SK-N-SH treated with all-trans-retinoic acid at 6 μM for 48 hours (cell line): Measurements from ENCODE around the gene XRCC3.

ENCODE experiments used
- ATAC-seq: fragments of 200-7000 bp; cut with Tn5 transposase; 3 replicates; pipeline ENCODE4 v1.9.1; 2020; ENCODE audit warnings: mild to moderate bottlenecking, moderate library complexity
- ARNTL ChIP-seq: fragments of 450-650 bp; formaldehyde crosslinking; IDR thresholded peaks from 2 replicates; pipeline ENCODE4 v1.5.0; 2020; ENCODE audit warnings: low read depth, mild to moderate bottlenecking, moderate library complexity, borderline replicate concordance
- BACH2 ChIP-seq: fragments of 250-450 bp; sonication (Bioruptor Pico); IDR thresholded peaks from 2 replicates; pipeline ENCODE4 v1.9.0; 2021; ENCODE audit warnings: mild to moderate bottlenecking, borderline replicate concordance
- CSDC2 ChIP-seq: fragments of 250-450 bp; sonication (Bioruptor Pico); IDR thresholded peaks from 2 replicates; pipeline ENCODE4 v1.5.0; 2020; ENCODE audit warnings: mild to moderate bottlenecking, moderate library complexity
- CSRNP3 ChIP-seq: fragments of 250-450 bp; sonication (Bioruptor Pico); IDR thresholded peaks from 2 replicates; pipeline ENCODE4 v1.5.1; 2021; ENCODE audit warnings: mild to moderate bottlenecking, moderate library complexity
- GLIS3 ChIP-seq: fragments of 250-450 bp; sonication (Bioruptor Pico); IDR thresholded peaks from 2 replicates; pipeline ENCODE4 v1.5.0; 2020; ENCODE audit warnings: mild to moderate bottlenecking, moderate library complexity
- ISL1 ChIP-seq: fragments of 250-450 bp; sonication (Bioruptor Pico); IDR thresholded peaks from 2 replicates; pipeline ENCODE4 v2.1.2; 2022; ENCODE audit warnings: mild to moderate bottlenecking, moderate library complexity
- OSR1 ChIP-seq: fragments of 250-450 bp; sonication (Bioruptor Pico); IDR thresholded peaks from 2 replicates; pipeline ENCODE4 v1.8.0; 2022; ENCODE audit warnings: moderate library complexity, mild to moderate bottlenecking, inconsistent platforms
- POU6F1 ChIP-seq: fragments of 250-450 bp; sonication (Bioruptor Pico); IDR thresholded peaks from 2 replicates; pipeline ENCODE4 v1.8.0; 2021; ENCODE audit warnings: low read depth, mild to moderate bottlenecking, moderate library complexity, borderline replicate concordance
- PPARA ChIP-seq: fragments of 250-450 bp; sonication (Bioruptor Pico); IDR thresholded peaks from 2 replicates; pipeline ENCODE4 v1.5.0; 2020; ENCODE audit warnings: mild to moderate bottlenecking, borderline replicate concordance
- RARB ChIP-seq: fragments of 250-450 bp; sonication (Bioruptor Pico); IDR thresholded peaks from 2 replicates; pipeline ENCODE4 v1.8.0; 2021; ENCODE audit warnings: mild to moderate bottlenecking, moderate library complexity
- SNAI2 ChIP-seq: fragments of 250-450 bp; sonication (Bioruptor Pico); IDR thresholded peaks from 2 replicates; pipeline ENCODE4 v1.5.0; 2020; ENCODE audit warnings: mild to moderate bottlenecking, moderate library complexity
- TCF4 ChIP-seq: fragments of 250-450 bp; sonication (Bioruptor Pico); IDR thresholded peaks from 2 replicates; pipeline ENCODE4 v1.8.0; 2021; ENCODE audit warnings: mild to moderate bottlenecking, moderate library complexity, borderline replicate concordance
- TOX ChIP-seq: fragments of 250-450 bp; sonication (Bioruptor Pico); IDR thresholded peaks from 2 replicates; pipeline ENCODE4 v1.8.0; 2021; ENCODE audit warnings: mild to moderate bottlenecking, moderate library complexity, borderline replicate concordance
- TSHZ2 ChIP-seq: fragments of 250-450 bp; sonication (Bioruptor Pico); IDR thresholded peaks from 2 replicates; pipeline ENCODE4 v1.5.0; 2020; ENCODE audit warnings: mild to moderate bottlenecking, moderate library complexity
- ZC3H10 ChIP-seq: fragments of 250-450 bp; sonication (Bioruptor Pico); IDR thresholded peaks from 2 replicates; pipeline ENCODE4 v1.5.1; 2021; ENCODE audit warnings: mild to moderate bottlenecking, moderate library complexity
- ZFP3 ChIP-seq: fragments of 250-450 bp; sonication (Bioruptor Pico); IDR thresholded peaks from 2 replicates; pipeline ENCODE4 v1.5.0; 2020; ENCODE audit warnings: mild to moderate bottlenecking, moderate library complexity
- ZFP30 ChIP-seq: fragments of 450-650 bp; formaldehyde crosslinking; IDR thresholded peaks from 2 replicates; pipeline ENCODE4 v1.5.0; 2022; ENCODE audit warnings: mild to moderate bottlenecking, moderate library complexity
- ZNF70 ChIP-seq: fragments of 450-650 bp; formaldehyde crosslinking; IDR thresholded peaks from 2 replicates; pipeline ENCODE4 v1.5.0; 2020; ENCODE audit warnings: mild to moderate bottlenecking, moderate library complexity
- TF ChIP-seq, protein P1 (sequence below): fragments of 250-450 bp; sonication (Bioruptor Pico); IDR thresholded peaks from 2 replicates; pipeline ENCODE4 v1.8.0; 2020; ENCODE audit warnings: mild to moderate bottlenecking, moderate library complexity, borderline replicate concordance

The XRCC3 gene

DNA sequence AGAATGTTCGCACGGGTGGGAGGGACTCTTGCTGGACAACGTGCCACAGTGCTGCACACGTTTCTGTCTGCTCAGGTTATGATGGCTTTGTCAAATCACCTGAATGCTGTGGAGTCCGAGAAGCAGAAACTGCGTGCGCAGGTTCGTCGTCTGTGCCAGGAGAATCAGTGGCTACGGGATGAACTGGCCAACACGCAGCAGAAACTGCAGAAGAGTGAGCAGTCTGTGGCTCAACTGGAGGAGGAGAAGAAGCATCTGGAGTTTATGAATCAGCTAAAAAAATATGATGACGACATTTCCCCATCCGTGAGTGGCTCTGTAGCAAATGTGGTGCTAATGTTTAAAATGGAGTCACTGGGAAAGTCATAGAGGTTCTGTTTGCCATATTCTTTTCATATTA is 57.8 kb downstream of the XRCC3 start:
- ATAC-seq = no peak

DNA sequence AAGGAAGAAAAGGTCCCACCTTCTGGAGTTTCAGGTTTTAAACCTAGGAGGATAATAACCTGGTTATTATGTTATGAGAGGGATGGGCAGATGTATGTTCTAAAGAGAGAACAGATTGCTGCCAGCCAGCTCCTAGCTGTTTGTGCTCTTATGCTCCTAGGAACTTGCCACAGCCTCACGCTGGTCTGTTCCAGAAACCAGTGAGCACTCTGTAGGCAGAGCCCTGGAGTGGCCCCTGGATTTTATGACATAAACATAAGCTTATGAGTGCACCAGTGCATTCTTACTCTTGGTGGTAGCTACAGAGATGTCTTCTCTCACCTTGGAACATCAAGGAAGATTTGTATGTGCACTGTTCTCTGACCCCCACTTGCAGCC is 58.5 kb downstream of the XRCC3 start:
- TF ChIP-seq ZFP3 = no peak
- no peak for TF ChIP-seq ZNF70 (CRISPR knock-in tag)
- no peak for TF ChIP-seq ZFP30 (CRISPR knock-in tag)
- TF ChIP-seq TOX (CRISPR knock-in tag) = no peak
- TF ChIP-seq ZC3H10 = no peak
- no peak for TF ChIP-seq TCF4 (CRISPR knock-in tag)
- TF ChIP-seq CSDC2 (CRISPR knock-in tag) = no peak
- TF ChIP-seq SNAI2 (CRISPR knock-in tag) = no peak
- TF ChIP-seq ARNTL (CRISPR knock-in tag) = no peak
- TF ChIP-seq PPARA (CRISPR knock-in tag) = no peak
- no peak for TF ChIP-seq CSRNP3 (CRISPR knock-in tag)
- TF ChIP-seq ISL1 = no peak
- TF ChIP-seq, all 23 proteins: peak for 0
- no peak for ATAC-seq

More for the DNA sequence above, 57.8 kb downstream of the XRCC3 start:
- TF ChIP-seq TSHZ2 (CRISPR knock-in tag) (no peak), ZFP3 (no peak), RARB (CRISPR knock-in tag) (no peak)

GRCh38 chr14:103656031-103656755 is 59.1 kb downstream of the XRCC3 start:
- TF ChIP-seq ISL1 (no peak), PPARA (CRISPR knock-in tag) (no peak), GLIS3 (CRISPR knock-in tag) (no peak), ARNTL (CRISPR knock-in tag) (no peak), CSDC2 (CRISPR knock-in tag) (no peak), SNAI2 (CRISPR knock-in tag) (no peak), ZC3H10 (no peak), POU6F1 (CRISPR knock-in tag) (no peak), OSR1 (CRISPR knock-in tag) (no peak), BACH2 (CRISPR knock-in tag) (no peak), RARB (CRISPR knock-in tag) (no peak), TOX (CRISPR knock-in tag) (no peak), TSHZ2 (CRISPR knock-in tag) (no peak), ZNF70 (CRISPR knock-in tag) (no peak), TCF4 (CRISPR knock-in tag) (no peak)
- TF ChIP-seq, protein P1, sequence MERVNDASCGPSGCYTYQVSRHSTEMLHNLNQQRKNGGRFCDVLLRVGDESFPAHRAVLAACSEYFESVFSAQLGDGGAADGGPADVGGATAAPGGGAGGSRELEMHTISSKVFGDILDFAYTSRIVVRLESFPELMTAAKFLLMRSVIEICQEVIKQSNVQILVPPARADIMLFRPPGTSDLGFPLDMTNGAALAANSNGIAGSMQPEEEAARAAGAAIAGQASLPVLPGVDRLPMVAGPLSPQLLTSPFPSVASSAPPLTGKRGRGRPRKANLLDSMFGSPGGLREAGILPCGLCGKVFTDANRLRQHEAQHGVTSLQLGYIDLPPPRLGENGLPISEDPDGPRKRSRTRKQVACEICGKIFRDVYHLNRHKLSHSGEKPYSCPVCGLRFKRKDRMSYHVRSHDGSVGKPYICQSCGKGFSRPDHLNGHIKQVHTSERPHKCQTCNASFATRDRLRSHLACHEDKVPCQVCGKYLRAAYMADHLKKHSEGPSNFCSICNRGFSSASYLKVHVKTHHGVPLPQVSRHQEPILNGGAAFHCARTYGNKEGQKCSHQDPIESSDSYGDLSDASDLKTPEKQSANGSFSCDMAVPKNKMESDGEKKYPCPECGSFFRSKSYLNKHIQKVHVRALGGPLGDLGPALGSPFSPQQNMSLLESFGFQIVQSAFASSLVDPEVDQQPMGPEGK (CRISPR knock-in tag) = no peak
- no peak for ATAC-seq
